RPMI7951 (cell line): ENCODE measurements around the gene SFMBT2. TPM values are rescaled to one million over a fixed set of nuclear protein-coding genes. Genes with fewer than 3 reads are reported as not detected.
A peak's percentile ranks its signal among the peaks of the same experiment; 100 is the strongest.

Source experiments
- DNase-seq: peaks from one replicate; pipeline ENCODE4 v3.0.0-alpha.2; 2012; ENCODE audit warnings: low read depth
- total RNA-seq: library from RNA; depleted of rRNA; stranded (reverse); fragments of >200 nt; shearing (Covaris generic); gene quantifications from 2 replicates; pipeline ENCODE4 v1.2.3, GENCODE V29; 2014; rRNA removed

SFMBT2 gene
- 0.20 and 0.36 TPM in 2 replicates for total RNA-seq

DNA sequence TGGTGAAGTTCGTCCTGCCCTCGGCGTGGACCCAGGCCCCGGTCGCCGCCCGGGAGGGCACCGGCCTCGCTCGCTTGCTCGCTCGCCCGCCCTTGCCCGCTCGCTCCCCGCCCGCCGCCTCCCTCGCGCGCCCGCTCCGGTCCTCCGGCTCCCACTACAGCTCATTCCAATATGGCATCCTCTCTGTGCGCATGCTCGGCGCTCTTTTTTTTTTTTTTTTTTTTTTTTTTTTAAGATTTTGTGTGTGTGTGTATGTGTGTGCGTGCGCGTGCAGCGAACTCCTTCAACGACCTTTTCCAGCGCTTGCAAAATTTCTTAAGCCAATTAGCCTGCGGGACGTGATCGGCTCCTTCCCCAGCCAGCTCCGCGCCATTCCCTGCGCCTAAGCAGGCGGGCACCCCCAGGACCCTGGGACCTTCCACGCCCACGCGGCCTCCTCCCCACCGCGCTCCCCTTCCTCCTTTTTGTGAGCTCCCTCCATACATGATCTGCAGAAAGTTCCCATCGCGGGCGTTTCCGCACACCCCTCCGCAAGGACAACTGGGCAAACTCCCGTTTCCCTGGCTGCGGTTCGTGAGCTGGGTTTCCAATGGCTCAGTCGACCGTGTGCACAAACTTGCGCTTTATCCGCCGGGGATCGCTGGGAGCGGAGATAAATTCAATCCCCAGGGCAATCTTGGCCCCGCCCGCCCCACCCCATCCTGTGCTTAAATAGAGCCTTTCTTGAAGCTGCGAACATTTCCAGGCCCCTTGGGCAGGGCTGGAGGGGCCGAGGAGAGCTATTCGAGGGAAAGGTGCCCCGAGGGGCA is at the start of gene SFMBT2:
TSS of gene SFMBT2 (minus strand) at position 173 of the 809 bp plus-strand sequence. CDS start 29,136 bp downstream, outside the sequence.
- peak; percentile 58 for DNase-seq

DNA sequence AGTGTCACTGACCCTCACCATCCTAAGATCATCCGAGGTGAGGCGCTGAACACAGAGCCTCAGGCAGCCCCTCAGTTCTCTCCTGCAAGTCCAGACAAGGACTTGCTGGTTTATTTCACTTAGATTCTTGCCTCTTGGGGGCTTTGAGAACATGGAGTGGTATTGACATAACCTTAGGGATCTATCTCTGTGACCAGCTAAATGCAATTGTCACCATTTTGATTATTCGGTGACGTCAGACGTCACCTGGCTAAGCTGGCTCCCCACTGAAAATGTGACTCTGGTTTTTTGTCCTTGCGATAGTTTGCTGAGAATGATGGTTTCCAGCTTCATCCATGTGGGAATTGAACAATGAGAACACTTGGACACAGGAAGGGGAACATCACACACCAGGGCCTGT is 49.2 kb upstream of the SFMBT2 start:
- DNase-seq: no peak

DNA sequence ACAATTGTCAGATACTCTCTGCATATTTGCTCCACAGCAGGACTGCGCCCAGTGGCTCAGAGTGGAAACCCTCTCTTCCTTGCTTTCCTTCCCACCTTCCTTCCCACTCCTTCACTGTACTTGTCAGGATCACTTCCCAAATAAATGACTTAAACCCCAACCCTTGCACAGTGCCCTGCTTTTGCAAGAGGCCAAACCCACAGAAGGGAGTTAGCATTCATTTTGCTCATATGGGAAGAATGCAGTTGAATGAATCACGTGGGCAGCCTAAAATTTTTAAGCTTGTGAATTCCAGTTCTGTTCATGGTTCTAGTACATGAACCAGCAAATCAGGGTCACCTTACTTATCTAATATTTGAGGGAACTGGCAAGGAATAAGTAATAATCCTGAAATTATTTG is 47.7 kb upstream of the SFMBT2 start:
- no peak for DNase-seq

DNA sequence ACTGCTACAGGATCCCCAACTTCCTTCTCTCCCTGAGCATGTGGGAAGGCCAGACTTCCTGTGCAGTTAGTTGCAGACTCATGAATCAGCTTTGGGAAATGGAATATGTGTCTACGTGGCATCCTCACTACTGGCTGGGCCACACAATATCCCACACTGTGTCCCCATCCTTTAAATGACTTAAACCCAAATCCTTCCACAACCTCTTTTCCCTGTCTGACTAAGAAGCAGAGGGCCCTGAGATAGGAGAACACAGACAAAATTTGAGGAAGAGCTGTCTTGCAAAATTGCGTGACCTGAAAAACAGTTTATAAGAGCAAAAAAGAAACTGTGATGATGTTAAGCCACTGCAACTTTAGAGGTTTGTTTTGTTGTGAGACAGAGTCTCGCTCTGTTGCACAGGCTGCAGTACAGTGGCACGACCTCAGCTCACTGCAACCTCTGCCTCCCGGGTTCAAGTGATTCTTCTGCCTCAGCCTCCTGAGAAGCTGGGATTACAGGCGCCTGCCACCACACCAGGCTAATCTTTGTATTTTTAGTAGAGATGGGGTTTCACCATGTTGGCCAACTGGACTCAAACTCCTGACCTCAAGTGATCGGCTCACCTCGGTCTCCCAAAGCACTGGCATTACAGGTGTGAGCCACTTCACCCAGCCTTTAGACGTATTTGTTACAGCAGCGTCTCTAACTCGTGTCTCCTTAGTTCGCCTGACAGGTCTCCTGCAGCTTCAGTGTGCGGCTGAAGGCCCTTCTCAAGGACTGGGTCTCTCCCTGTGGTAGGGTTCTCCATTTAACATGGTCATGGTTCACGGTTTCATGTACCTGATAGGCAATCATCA is 46.9 kb upstream of the SFMBT2 start:
- DNase-seq: no peak

DNA sequence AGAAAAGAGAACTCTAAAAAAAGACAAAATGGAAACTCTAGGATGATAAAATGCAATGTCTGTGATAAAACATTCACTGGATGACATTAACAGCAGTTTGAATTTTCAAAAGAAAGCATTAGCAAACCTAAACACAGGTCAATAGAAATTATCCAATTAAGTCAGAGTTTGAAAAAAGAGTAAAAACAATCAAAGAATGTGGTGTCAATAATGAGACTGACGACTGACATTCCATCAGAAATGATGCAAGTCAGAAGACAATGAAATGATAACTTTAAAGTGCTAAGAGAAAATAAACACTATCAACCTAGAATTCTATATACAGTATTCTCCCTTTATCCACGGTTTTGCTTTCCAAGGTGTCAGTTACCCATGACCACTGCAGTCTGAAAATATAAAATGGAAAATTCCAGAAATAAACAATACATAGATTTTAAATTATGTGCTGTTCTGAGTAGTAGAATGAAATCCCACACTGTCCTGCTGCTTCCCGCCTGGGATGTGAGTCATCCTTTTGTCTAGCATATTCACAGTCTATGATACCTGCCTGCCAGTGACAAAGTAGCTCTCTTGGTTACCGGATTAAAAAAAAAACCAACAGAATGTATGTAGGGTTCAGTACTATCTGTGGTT is 38.3 kb upstream of the SFMBT2 start:
- no peak for DNase-seq

DNA sequence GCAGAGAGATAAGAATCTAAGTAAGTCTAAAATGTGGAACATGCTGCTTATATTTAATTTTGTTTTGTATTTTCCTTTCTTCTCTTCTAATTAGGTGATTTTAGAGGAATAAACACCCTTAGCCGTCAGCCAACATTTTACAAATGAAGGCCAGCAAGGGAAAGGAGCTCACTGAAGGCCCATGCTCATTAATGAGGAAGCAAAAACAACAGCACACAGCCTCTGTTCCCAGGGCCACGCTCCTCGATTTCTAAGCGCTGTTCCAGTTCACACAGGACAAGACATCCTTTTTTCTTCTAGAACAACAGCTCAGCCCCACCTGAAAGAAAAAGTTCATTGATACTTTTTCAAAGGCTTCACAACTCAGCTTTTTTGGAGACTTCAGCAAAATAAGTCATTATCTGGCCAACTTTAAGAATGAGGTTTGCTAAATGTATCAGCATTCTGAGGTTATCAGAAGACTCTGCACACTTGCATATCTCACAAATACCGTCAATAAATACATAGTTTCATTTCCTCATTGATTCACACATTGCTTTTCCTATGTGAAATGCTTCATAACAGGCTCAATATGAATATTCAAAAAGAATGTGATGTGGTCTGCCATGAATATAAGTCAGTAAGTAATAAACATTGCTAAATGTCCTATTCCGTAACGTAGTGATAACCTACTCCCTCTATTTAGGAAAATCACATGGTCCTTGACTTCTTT is 34.8 kb upstream of the SFMBT2 start:
- DNase-seq: no peak

DNA sequence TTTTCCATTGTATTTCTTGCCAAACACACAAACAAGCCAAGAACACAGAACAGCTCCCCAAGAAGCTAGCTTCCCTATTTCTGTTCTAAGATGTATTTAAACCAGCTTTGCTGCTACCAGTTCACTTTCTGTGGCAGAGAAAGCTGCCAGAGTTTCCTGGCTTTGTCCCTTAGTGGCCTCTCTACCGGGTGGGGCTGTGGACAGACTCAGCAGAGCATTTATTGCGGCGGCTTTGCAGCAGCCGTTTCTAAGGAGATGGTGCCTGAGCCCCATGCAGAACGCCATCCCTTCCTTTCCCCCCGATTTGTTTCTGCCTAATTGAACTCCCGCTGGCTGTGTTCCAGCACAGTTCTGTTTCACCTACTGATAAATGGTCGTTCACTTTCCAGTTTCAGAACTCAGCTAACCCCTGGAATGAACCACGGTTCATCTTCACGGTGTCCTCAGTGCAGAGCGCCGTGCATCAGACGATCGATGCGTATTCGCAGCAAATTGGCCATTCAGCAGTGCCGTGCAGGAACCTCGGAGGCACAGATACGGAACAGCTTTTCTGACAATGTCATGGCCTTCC is 33.8 kb upstream of the SFMBT2 start:
- DNase-seq: no peak

DNA sequence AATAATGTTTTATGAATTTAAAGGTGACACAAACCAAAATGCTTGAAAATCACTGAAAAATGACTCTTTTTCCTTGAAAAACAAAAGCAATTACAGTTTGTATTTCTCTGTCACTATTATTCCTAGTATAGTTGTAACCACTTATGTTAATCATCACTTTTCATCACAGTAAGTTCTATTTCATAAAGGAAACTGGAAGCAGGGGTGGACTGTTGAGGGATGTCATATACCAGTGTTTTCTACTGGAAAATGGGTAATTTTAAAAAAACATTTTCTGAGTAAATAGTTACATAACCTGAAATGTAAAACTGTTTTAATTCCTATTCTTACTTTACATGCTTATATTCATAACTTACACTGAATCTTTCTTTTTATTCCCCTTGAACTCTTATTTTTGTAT is 32.2 kb upstream of the SFMBT2 start:
- no peak for DNase-seq

DNA sequence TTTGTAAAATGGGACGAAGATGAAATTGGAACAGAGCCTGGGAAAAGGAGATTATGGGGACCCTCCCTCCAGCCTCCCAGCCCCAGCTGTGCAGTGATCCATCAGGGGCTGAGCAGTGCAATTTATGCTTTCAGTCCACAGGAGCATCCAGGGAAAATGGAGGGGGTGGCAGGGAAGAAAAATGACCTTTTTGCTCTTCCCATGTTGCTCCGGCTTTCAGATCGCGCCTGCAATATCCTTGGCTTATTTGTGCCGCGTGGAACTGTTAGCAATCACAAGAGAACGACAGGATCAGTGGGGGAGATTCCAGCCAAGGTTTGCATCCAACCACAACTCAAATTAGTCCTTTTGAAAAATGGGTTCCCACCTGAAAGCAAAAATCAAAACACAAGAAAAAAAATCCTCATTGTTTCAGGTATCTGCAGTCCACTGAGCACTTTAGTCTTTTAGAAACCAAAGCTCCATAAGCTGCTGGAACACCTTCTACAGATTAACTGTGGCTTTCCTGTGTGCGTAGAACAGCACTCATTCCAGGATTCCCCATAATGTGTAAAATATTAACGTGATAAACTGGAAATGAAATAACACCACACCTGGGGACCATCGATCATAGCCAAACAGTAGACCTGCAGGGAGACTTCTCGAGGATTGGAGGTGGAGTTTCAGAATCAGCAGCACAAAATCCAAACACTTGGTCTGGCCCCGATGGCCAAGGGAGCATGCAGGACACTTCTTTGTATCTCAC is 30.7 kb upstream of the SFMBT2 start:
- no peak for DNase-seq

DNA sequence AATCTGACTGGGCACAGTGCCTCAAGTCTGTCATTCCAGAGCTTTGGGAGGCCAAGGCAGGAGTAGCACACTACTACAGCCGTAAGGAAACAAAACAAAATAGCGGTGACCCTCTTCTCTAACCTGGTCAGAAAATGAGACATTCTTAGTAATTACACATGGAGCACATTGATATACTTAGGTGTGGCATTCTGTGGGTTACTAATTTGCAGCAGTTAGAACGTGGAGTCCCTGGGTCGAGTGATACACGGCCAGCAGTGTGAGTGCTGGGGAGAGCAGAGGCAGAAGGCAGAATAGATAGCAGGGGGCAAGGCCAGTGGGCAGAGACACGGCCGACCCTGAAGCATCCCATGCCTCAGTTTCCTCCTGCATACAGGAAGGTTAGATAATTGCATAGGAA is 28.9 kb upstream of the SFMBT2 start:
- DNase-seq: no peak

DNA sequence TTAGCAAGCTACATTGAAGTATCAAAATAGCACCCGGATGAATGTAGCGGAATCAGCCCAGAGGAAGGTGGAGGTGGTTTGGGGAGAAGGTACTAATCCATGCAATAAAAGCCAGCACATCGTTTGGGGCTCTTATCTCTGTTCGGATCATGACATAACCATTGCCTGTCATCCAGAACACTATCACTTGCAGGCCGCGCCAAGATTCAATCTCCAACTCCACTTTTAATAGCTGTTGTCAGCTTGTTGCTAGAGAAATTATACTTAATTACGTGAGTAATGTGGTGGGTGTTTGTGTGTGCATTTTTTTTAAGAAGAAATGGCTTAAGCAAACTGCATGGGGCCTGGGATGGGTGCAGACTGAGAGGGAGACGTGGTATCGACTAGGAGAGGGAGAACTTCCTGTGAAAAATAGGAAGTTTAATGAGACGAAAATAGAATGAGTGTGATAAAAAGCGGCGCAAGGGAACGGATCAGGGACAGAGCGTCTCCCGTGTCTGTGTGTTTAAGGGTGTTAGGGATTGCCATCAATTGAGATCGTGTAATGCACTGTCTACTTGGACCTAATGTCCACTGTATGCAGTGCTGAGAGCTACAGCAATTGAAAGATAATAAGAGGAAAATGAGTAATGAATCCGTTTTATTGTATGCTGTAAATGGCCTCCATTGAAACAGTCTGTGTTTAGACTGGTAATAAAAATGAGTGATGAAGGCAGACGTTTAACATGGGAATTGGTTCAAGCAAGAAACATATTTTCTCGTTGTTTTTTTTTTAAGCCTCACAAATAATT is 27.6 kb upstream of the SFMBT2 start:
- DNase-seq: peak; percentile 4

DNA sequence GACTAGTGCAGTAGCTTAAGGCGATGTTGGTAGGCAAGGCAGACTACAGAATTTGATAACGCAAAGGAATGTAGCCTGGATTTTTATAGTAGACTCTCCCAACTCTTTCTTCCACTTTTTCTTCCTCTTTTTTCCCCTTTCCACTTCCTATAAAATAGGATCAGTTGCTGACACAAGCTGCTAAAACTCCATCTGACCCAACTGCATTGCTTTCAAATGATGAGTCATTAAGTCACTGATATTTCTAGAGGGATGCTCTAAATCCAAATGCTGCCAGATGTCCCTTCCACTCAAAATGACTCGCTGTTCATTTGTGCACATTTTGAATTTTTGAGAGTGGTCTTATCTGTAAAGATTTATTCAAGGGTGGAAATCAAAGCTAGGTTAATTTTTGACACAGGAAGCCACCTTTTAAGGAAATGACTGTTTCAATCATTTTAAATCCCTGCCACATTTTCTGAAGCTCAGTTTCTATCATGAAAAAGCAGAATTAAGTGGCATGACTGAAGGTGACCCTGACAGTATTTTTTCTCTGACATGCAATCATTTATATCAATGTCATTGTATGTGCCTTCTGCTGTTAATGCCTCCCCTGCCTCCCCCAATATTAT is 25.8 kb upstream of the SFMBT2 start:
- DNase-seq: peak; percentile 15

DNA sequence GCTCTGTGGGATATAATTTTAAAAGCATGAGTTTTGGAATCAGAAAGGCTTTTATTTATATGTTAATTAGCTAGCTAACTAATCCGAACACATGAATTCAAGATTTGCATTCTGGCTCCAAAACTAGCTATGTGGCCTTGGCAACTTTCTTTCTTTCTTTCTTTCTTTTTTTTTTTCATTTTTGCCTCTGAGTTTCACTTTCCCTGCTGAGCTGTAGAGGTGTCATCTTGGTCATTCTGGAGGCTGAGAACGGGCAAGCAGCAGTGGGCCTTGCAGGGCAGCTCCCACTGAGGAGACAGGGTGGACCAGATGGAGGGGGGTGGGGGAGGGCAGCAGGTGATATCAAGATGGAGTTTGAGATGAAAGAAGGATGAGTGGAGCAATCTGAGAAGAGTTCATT is 24.8 kb upstream of the SFMBT2 start:
- DNase-seq: no peak

DNA sequence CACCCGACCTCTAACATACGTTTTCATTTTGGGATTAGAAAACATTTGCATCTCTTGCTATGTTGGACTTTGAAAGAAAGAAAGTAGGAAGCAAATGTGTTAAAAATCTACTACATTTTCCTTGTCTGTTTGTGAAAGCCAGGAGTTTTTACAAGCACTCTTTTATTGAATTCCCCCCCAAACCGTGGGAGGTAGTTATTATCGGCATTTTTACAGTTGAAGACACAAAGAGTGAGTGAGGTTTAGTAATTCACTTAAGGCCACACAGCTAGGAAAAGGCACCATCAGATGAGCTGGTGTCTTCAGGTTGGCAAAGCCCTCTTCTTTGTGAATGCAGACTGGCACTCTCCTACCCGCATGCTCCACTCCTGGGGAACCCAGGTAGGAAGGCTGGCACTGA is 23.5 kb upstream of the SFMBT2 start:
- no peak for DNase-seq

DNA sequence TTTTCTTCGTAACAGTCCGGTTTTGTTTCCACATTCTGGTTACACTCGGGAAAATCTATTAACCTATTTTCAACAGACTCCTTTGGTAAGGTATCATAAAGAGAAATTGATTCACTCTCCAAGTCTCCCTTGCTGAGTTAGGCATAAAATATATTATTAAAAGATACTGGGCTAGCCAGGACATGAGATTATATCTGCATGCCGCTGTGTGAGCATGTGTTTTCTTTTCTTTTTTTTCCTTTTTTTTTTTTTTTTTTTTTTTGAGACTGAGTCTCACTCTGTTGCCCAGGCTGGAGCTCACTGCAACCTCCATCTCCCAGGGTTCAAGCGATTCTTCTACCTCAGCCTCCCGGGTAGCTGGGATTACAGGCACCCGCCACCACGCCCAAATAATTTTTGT is 23.0 kb upstream of the SFMBT2 start:
- DNase-seq: no peak

DNA sequence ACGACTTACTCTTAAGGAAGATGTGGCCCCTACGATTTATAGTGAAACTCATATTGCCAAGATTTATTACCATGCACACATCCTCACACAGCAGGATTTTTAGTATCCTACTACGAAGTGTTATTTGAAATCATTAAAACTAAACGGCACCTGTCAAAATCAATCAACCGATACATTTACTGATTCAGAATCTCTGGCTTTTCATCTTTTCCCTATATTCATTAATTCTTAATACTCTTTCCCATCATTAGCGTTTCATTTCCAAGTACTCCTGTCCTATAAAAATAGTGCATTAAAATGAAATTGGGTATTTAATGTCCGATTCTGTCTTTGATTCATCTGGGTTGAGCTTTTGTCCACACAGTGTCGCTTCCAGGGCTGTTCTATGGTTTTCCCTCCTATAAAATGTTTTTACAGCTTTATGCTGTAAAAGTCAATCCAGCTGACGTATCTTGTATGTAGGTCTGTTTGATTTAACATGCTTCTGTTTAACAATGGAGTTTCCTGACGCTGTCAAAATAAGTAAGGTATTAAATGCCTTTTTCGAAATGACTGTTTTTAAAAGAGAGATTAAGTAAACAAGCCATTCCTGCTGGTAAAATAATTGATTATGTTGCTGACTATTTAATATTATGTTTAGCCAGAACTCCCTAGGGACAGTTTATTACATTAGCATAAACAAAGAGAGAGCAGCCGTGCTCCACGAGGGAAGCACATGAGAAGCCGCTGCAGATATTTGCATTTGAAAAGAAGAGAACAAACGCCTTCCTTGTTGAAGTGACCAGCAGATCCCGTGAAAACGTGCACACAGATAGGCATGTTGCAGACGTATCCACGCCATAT is 22.3 kb upstream of the SFMBT2 start:
- DNase-seq: peak; percentile 4

DNA sequence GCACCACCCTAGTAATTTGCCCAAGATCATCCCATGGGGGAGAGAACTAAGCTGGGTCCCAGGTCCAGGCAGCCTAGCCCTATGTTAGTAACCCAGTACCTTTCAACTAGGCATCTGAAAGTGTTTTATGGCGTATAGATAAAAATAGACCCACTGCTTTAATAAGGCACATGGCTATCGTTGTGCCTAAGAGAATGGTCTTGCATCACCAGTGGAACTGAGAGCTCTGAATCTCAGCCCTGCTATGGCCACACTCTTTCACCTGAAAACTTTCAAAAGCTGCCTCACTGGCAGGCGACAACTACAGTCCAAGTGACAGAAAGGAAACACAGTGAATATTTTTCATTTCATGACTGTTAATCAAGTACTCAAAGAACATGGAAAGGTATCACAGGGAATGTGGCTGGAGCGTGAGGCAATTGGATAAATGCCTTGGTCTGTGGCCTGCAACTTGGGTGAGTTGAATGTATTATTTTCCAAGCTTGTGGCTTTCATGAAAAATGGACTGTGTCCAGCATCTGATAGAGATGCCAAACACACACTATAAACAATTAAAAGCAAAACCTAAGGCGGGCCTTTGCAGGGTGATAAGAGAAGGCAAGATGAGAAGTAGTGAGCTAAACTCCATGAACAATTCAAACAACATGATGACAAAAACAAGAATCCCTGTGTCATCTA is 18.0 kb upstream of the SFMBT2 start:
- DNase-seq: no peak

DNA sequence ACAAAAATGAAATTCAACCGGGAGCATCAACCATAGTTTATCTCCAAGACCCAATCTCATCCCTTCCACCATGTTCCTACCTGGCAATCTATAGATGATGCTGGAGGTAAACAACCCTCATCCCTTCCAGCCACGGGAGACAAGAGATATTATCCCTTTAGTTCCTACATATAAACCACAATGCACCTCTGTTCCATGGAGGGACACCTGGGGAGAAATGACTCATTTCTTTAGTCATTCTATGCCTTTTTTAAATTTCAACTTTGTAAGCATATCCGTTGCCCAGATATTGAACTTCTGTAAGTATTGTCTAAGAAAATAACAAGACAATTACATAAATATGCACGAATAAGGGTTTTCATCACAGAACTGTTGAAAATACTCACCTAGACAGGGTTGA is 15.5 kb upstream of the SFMBT2 start:
- no peak for DNase-seq
